PC-9 (cell line): Measurements from ENCODE around the gene CD302. TPM values are rescaled to one million over a fixed set of nuclear protein-coding genes. Genes with fewer than 3 reads are reported as not detected.

ENCODE experiments used
- BruUV-seq: library from RNA; stranded (reverse); fragments of 400-500 nt; replicated peaks from 2 replicates; lab custom pipeline; 2021; lab: Mats Ljungman, UMichigan
- CTCF ChIA-PET: fragments of 300-600 bp; sonication (Branson Sonifier 250); formaldehyde crosslinking; loops from one replicate; lab custom pipeline; 2022; ENCODE audit warnings: antibody characterized with exemption; lab: Charles Lee
- POLR2A ChIA-PET: fragments of 300-600 bp; sonication (Branson Sonifier 250); formaldehyde crosslinking; loops from one replicate; lab custom pipeline; 2022; ENCODE audit warnings: antibody characterized with exemption; ENCODE audit not compliant: unreplicated experiment; lab: Charles Lee
- DNase-seq, 2 experiments: peaks; one replicate each; pipeline versions ENCODE4 v3.0.0 to v3.0.0-alpha.2; 2015 to 2022; ENCODE audit warnings: mixed read lengths in 1 of 2
- H2AFZ ChIP-seq: fragments of 200-600 bp; sonication (generic); 2 replicates; pipeline ENCODE4 v1.8.1; 2017; ENCODE audit warnings: antibody characterized with exemption
- H3F3A ChIP-seq: fragments of 200-600 bp; sonication (generic); 2 replicates; pipeline ENCODE4 v1.8.1; 2017; ENCODE audit warnings: antibody characterized with exemption, mild to moderate bottlenecking, low read depth; ENCODE audit not compliant: insufficient read depth
- H3K27ac ChIP-seq: fragments of 200-600 bp; sonication (generic); 2 replicates; pipeline ENCODE4 v1.6.1; 2016; ENCODE audit warnings: mixed run types
- H3K27me3 ChIP-seq: fragments of 200-600 bp; sonication (generic); 2 replicates; pipeline ENCODE4 v1.6.1; 2016; ENCODE audit warnings: low read depth, mixed run types; ENCODE audit not compliant: insufficient read depth
- H3K36me3 ChIP-seq: fragments of 200-600 bp; sonication (generic); 2 replicates; pipeline ENCODE4 v1.6.1; 2016; ENCODE audit warnings: low read depth, mixed run types
- H3K4me1 ChIP-seq: fragments of 200-600 bp; sonication (generic); replicated peaks from 2 replicates; pipeline ENCODE4 v1.6.1; 2016; ENCODE audit warnings: mixed run types; ENCODE audit not compliant: insufficient read depth
- H3K4me2 ChIP-seq: fragments of 200-600 bp; sonication (generic); 2 replicates; pipeline ENCODE4 v1.6.1; 2017; ENCODE audit warnings: mixed run types
- H3K4me3 ChIP-seq: fragments of 200-600 bp; sonication (generic); 2 replicates; pipeline ENCODE4 v1.6.1; 2016; ENCODE audit warnings: mixed run types
- H3K79me2 ChIP-seq: fragments of 200-600 bp; sonication (generic); 2 replicates; pipeline ENCODE4 v1.6.1; 2017; ENCODE audit warnings: low read depth, mixed run types
- H3K9me2 ChIP-seq: fragments of 200-600 bp; sonication (generic); 2 replicates; pipeline ENCODE4 v1.8.1; 2017; ENCODE audit warnings: mild to moderate bottlenecking; ENCODE audit not compliant: insufficient read depth
- H3K9me3 ChIP-seq: fragments of 200-600 bp; sonication (generic); 2 replicates; pipeline ENCODE4 v1.8.1; 2016; ENCODE audit warnings: low read depth; ENCODE audit not compliant: insufficient read depth
- H4K20me1 ChIP-seq: fragments of 200-600 bp; sonication (generic); 2 replicates; pipeline ENCODE4 v1.8.1; 2017; ENCODE audit not compliant: insufficient read depth
- EZH2 ChIP-seq: fragments of 200-600 bp; sonication (generic); IDR thresholded peaks from 2 replicates; pipeline ENCODE4 v1.8.0; 2017; ENCODE audit warnings: antibody characterized with exemption, low read depth
- intact Hi-C: fragments of 100-400 bp; cut with micrococcal nuclease; formaldehyde crosslinking; loops from one replicate; pipeline ENCODE4 v1.10.0; 2022; ENCODE audit not compliant: unreplicated experiment
- total RNA-seq: library from RNA; stranded (reverse); gene quantifications from 2 replicates; pipeline ENCODE4 v1.2.3, GENCODE V29; 2021
- TF ChIP-seq, protein P1 (sequence below): fragments of 200-600 bp; sonication (generic); conservative IDR thresholded peaks from 2 replicates; pipeline ENCODE4 v1.6.1; 2017; ENCODE audit warnings: mixed run types, antibody characterized with exemption, mild to moderate bottlenecking, moderate library complexity

The CD302 gene
- total RNA-seq, 1 experiment from 2014 or later: 2.6 TPM

DNA sequence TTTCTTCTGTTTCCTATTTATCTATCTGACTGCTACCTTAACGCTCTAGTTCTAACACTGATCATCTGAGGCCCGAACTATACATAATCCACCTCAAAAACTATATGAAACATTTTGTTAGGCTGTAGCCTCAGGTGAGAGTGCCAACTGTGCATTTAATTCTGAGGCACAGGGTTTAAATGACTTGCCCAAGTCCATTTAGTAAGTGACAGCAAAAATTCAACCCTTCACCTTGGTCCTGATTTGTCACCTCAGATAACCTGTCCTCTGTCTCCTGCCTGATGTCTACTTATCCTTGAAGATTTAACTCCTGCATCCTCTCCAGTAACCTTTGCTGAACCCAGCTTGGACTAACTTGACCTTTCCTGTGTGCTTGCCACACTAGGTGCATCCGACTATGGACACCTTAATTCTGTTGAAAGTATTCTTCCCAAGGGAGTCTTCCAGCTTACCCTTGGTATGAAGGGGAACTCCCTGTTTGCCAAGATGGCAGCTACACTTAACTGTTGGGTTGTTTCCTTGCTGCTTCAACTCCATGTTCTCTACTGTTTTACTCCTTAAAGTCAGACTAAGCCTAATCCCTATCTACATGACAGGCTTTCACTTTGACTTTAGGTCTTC, 23.5 kb downstream of the CD302 start:
- POLR2A ChIA-PET: no interaction called here
- no peak for TF ChIP-seq EZH2
- TF ChIP-seq, protein P1, sequence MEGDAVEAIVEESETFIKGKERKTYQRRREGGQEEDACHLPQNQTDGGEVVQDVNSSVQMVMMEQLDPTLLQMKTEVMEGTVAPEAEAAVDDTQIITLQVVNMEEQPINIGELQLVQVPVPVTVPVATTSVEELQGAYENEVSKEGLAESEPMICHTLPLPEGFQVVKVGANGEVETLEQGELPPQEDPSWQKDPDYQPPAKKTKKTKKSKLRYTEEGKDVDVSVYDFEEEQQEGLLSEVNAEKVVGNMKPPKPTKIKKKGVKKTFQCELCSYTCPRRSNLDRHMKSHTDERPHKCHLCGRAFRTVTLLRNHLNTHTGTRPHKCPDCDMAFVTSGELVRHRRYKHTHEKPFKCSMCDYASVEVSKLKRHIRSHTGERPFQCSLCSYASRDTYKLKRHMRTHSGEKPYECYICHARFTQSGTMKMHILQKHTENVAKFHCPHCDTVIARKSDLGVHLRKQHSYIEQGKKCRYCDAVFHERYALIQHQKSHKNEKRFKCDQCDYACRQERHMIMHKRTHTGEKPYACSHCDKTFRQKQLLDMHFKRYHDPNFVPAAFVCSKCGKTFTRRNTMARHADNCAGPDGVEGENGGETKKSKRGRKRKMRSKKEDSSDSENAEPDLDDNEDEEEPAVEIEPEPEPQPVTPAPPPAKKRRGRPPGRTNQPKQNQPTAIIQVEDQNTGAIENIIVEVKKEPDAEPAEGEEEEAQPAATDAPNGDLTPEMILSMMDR: no peak

DNA sequence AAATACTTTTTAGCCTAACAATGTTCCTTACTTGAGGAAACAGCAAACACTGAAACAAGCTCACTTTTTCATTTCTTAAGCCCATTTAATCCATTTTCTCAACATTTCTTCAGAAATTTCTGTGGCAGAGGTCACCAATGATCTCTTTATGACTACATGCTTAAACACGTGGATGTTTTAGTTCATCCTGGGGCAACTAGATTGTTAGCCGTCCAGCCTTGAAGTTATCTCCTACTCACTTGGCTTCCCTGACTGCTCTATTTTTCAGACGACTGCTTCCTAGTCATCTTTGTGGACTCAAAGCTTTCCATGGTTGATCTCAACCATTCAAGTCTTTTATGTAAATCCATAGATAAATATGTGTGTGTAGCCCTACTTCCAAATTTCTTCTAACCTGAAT, 24.1 kb downstream of the CD302 start:
- ChIA-PET CTCF (no interaction called here), POLR2A (no interaction called here)
- H3K27ac ChIP-seq: no peak overlapping the region
- H3K4me1 ChIP-seq: no peaks in the 10 kb centered on the region
- no peak overlapping the region for H3K4me3 ChIP-seq
- no peaks in the 10 kb centered on the region for H3K9me3 ChIP-seq
- 0 out of 2 replicates have a peak, but pooled peaks cover 4% of the 10 kb centered on the region for H3F3A ChIP-seq
- no peaks in the 10 kb centered on the region for H3K9me2 ChIP-seq
- TF ChIP-seq, protein P1: no peak
- TF ChIP-seq EZH2: no peak
- no peak for DNase-seq
- no peak overlapping the region for H3K4me2 ChIP-seq
- H3K27me3 ChIP-seq: no peaks in the 10 kb centered on the region
- no peaks in the 10 kb centered on the region for H3K79me2 ChIP-seq
- no peak overlapping the region for H2AFZ ChIP-seq
- no peaks in the 10 kb centered on the region for H3K36me3 ChIP-seq
- intact Hi-C loops: no loop called here
- BruUV-seq: no TSS peak
- H4K20me1 ChIP-seq: no peaks in the 10 kb centered on the region

More for the DNA sequence above, 23.5 kb downstream of the CD302 start:
- CTCF ChIA-PET: no interaction called here
- no peaks in the 10 kb centered on the region for H3K36me3 ChIP-seq
- no peak for DNase-seq
- intact Hi-C loops: no loop called here
- no TSS peak for BruUV-seq
- no peaks in the 10 kb centered on the region for H3K4me1 ChIP-seq
- H3K27ac ChIP-seq: no peak overlapping the region
- H4K20me1 ChIP-seq: no peaks in the 10 kb centered on the region
- no peaks in the 10 kb centered on the region for H3K9me3 ChIP-seq
- H3F3A ChIP-seq: 0 out of 2 replicates have a peak, but pooled peaks cover 4% of the 10 kb centered on the region
- no peak overlapping the region for H3K4me2 ChIP-seq
- H3K9me2 ChIP-seq: no peaks in the 10 kb centered on the region
- H2AFZ ChIP-seq: no peak overlapping the region
- no peaks in the 10 kb centered on the region for H3K79me2 ChIP-seq
- no peak overlapping the region for H3K4me3 ChIP-seq
- no peaks in the 10 kb centered on the region for H3K27me3 ChIP-seq

DNA sequence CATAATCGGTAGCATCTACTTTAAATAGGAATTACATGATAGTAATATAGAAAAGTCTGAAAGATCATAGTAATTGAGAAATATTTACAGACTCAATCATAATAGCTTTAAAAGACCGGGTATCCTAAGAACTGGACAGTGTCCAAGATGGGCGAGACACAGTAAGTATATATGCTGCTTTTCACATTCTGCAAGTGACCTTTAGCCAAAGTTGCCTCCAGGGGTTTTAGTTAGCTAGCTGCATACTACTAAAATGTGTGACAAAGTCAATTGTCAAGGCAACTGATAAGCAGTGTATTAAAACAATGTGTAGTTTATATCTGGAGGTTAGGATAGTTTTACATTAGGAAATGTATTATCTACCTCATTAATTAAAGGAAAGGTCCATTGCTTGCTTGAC, 24.6 kb downstream of the CD302 start:
- Histone ChIP-seq H3K27ac (no peak overlapping the region), H3K27me3 (no peaks in the 10 kb centered on the region), H3K36me3 (no peaks in the 10 kb centered on the region), H3K9me3 (no peaks in the 10 kb centered on the region), H3K4me2 (no peak overlapping the region), H2AFZ (no peak overlapping the region), H3K4me1 (no peaks in the 10 kb centered on the region), H3F3A (0 out of 2 replicates have a peak, but pooled peaks cover 4% of the 10 kb centered on the region), H3K4me3 (no peak overlapping the region), H3K79me2 (no peaks in the 10 kb centered on the region), H3K9me2 (no peaks in the 10 kb centered on the region), H4K20me1 (no peaks in the 10 kb centered on the region)
- BruUV-seq: no TSS peak
- intact Hi-C loops: no loop called here
- TF ChIP-seq EZH2: no peak
- TF ChIP-seq, protein P1: no peak
- peak; percentile 11 to 73 for DNase-seq
- ChIA-PET POLR2A (no interaction called here), CTCF (no interaction called here)
